ENCODE data around the gene MMS22L.
"Not testable (repeated sequence)": the region's sequence is repeated elsewhere in the genome, so short reads cannot be mapped to it uniquely, and the experiment has no call there.

Gene MMS22L

DNA sequence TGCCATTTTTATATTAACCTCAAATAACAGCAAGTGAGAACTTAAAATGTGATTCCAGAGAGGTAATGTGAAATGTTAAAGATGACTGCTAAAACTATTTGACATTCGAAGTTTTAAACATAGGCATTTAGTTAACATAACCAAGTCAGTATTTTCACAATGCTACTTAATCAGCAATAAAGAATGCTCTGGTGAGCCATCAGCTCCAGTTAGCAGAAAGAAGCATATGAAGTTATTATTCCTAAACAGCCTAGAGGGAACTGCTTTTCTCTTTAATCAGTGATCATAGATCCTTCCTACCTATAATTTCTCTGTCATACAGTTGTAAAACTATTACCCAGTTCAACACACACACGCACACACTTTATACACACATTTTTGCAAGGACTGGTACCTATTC is 60.1 kb downstream of the MMS22L start:
- no peak for DNase-seq (ENCODE audit: low read depth, low spot score)

DNA sequence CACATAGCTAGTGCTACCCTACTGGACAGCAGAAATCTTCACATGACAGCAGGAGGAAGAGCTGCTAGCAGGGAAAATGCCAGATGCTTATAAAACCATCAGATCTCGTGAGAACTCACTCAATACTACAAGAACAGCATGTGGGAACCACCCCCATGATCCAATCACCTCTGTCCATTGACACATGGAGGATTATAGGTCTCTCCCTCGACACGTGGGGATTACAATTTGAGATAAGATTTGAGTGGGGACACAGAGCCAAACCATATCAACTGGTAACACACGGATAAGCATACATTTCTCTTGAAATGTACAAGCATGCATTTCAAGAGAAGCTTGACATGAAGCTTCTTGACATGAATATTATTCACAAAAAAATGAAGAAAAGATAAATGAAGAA is 64.1 kb downstream of the MMS22L start:
- no peak for DNase-seq (ENCODE audit: low read depth, low spot score)

DNA sequence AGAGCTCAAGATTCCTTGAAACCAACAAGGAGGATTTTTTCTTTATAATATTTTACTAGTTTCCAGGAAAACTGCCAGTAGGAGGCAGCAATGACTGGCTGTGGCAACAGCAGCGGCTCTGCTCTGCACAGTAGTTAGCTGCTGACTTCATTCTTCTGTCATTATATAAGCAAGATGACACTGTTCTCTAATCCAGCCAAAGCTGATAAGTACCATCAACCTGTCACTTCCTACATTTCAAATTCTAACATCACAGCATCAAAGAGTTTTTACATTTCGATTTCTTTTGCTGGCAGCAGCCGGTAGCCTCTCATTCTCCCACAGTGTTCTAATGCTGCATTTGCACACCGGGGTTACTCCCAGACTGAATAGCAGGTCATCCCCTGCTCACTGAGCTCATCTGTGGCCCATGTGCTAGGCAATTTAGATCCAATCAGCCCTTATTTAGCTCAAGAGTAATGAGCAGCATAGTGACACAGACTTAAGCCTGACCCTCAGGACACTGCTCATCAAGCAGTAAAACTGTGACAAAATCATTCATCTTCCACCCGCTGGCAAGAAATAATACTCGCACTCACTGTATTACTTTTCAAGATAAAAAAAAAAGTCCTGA is 67.8 kb downstream of the MMS22L start:
- peak; percentile 11 for DNase-seq (ENCODE audit: low read depth, low spot score)

DNA sequence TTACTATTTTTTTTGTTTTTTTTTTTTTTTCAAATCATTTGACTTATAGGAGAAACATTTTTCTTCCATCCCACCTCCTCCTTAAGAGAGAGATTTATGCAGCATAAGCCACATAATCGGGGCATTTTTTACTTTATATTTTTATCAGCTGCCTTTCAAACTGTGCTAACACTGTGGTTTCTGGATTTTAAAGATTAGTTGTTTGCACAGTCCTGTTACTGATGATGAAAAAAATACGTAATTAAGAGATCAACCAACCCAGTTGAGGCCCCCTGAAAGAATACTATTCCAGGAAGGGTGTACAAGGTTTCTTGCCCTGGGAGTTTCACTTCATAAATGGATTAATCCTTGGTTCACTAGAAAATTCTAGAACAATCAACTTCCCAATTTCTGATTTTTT is 68.3 kb downstream of the MMS22L start:
- DNase-seq (ENCODE audit: low read depth, low spot score) = no peak

DNA sequence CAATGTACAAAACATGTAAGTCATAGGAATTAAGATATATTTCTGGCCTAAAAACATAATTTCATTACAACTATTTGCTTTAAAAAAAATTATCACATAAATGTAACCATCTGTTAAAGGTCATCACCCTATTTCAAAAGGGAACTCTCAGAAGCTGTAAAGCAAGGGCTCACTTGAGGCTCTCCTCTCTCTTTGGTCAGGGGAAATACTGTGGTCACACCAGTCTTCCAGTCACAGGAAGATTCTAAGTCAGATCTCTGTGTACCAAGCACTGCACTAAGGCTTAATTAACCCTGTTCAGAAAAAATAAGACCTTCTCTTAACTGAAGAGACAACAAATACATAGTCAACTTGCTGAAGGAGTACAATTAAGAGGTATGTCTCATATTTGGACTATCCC is 75.6 kb downstream of the MMS22L start:
- no peak for DNase-seq (ENCODE audit: low read depth, low spot score)

DNA sequence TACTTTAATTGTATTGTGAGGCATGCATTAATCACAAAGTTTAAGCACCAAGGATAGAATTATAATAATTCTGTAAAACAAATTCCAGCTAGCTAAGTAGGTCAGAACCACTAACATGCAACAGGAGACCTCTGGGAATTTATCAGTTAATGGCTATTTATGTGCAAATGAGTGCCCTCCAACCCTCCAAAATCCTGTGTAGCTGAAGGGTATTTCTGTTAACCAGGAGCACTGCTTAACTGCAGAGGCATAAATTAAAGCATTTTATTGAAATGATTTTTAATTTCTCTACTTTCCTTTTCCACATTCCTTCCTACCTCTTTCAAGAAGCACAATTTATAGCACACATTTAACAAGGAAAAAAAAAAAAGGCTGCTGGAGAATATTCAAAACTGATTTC is 77.0 kb downstream of the MMS22L start:
- no peak for DNase-seq (ENCODE audit: low read depth, low spot score)

DNA sequence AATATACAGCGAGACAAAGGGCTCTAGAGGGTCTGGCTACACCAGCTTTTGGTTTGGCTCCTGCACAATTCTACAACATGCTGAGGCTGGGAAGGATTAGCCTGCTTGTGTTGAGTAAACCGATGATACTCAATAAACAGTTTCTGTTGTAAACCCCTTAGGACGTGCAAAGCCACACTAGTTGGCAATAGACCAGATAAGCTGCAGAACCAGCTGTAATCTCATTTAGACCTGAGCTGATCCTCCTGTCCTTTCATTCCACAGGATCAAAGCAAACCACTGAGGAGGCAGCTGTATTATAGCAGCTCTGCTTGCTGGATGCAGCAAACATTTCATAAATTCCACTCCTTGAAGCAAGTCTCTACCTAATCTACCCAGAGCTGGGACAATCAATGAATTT is 79.7 kb downstream of the MMS22L start:
- no peak for DNase-seq (ENCODE audit: low read depth, low spot score)

DNA sequence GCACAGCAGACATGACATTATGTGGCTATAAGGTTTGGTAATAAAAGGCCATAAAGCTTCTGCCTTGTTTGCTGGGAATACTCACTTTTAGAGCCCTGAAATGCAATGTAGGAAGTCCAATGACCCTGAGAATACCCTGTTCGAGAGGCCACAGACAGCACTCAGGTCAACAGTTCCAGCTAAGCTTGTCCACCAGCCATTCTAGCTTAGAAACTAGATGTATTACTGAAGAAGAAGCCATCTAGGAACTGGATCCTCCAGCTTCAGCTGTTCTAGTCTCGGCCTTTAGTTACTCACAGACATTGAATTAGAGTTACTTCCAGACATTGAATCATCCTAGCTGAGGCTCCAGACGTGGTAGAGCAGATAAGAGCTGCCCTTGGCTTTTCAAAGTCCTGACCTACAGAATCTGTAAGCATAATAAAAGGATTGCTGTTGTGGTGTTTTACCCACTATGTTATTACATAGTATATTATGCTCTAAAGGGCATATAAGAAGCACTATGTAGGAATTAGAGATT is 84.9 kb downstream of the MMS22L start:
- DNase-seq (ENCODE audit: low read depth, low spot score) = no peak

DNA sequence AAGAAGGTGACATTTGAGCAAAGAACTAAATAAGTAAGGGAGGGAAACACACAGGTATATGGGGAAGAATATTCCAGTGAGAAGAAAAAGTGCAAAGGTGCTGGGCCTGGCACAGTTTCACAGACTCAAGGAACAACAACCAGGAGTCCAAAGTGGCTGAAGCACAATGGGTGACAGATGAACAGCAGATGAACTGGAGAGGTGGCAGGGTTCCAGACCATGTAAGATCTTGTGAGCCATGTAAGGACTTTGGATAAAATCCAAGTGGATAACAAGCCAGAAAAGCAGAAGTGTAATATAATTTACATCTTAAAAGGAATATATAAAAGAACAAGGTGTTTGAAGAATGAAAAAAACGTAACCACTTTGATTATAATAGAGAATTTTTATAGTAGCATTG is 87.9 kb downstream of the MMS22L start:
- DNase-seq (ENCODE audit: low read depth, low spot score) = no peak

DNA sequence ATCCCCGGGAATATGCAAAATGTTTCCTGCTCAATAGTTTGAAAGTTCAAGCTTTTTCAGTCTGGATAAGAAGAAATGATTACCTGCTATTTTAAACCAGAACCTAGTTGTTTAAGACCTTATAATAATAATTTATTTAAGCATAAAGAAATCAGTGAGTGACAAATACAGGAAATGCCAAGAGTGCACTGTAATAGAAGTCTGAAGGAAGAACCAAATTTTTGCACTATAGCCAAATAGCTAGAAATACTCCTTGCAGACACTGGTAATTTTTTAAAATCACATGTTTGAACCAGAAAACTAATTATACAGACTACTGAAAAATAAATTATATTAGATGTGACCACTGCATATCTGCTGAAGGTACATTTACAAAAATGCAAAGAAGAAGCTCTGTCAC is 93.2 kb downstream of the MMS22L start:
- no peak for DNase-seq (ENCODE audit: low read depth, low spot score)

DNA sequence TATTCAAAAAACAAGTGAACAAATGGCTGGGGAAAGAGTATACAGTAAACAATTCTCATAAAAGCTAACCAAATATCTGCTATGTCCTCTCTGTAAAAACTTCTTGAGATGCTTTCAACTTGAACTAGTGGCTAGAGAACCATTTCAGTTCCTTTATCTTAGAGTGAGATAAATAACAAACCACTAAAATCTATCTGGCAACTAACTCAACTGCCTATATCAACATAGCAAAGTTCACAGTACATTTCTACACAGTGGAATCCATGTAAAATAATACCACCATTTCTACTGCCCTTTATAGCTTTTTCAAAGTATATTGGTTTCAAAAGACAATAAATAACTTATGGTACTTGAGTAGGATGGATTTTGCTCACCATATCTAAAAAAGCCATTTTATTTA is 95.1 kb downstream of the MMS22L start:
- DNase-seq (ENCODE audit: low read depth, low spot score) = no peak

DNA sequence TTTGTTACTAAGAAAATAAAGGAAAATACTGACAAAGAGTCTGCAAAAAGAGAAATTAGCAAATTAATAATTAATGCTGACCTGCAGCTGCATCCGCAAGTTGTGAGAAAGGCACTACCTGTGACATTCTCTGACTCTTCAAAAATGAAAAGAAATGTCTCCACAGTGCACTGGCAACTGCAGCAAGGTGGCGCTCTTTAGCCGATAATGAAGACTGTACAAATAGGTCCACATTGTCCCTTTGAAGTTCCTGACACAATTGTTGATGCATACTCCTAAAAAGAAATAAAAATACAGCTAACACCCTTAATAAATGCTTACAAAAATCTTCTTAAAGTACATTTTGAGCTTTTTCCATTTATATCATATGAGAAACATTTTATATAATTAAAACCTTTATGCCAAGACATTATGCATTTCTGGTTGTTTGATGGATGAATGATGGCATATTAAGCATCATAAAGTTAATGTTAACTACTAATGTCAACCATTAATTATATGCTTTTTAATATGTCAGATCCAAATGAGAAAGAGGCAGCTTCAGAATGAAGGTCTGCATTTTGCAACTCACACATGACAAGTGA is 96.5 kb downstream of the MMS22L start:
- DNase-seq (ENCODE audit: low read depth, low spot score) = no peak

DNA sequence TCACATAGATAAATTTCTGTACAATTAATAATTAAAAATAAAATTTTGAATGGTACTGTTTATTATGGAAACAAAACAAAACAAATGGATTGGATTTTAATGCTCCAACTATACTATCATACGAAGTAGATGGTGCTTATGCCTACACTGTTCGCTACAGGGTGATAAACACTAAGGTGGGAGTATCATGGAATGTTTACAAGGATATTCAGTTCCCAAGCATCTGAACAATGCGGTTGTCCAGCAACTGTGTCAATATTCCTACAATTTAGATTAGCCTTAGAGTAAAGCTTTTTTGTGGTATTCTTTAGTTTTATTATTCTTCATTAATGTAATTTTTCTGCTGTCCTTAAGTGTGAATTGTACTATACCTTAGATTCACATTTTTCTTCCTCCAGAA is 105.1 kb downstream of the MMS22L start:
- DNase-seq (ENCODE audit: low read depth, low spot score) = no peak

DNA sequence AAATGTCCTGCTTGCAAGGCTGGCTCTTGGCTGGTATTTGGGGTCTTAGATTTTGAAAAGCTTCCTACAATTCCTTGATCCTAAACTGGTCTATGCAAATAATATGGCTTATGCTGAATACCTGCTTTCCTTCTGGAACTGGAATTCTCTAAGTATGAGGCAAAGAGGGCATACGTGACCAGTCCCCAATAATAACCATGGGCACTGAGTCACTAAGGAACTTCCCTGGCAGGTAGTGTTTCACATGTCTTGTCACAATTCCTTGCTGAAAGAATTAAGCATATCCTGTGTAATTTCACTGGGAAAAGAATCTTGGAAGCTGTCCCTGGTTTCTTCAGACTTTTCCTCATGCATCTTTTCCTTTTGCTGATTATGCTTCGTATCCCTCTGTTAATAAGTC is 106.5 kb downstream of the MMS22L start:
- no peak for DNase-seq (ENCODE audit: low read depth, low spot score)

DNA sequence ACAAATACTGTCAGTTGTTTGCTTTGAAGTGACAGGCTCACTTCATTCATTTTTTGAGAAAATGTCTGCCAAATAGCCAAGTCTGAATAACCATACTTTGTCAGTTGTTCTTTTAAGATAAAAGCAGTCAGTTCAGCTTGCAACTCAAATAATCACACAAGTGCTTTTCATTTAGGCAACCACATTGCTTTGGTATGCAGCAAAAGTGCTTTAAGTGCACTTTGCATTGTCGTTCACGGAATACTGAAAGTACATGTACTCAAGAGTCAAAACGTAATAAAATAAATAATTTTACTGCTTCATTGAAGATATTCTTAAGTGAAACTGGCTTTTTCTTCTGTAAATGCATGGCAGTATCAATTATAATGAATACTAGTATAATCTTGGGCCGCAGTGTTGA is 107.2 kb downstream of the MMS22L start:
- DNase-seq (ENCODE audit: low read depth, low spot score) = no peak

DNA sequence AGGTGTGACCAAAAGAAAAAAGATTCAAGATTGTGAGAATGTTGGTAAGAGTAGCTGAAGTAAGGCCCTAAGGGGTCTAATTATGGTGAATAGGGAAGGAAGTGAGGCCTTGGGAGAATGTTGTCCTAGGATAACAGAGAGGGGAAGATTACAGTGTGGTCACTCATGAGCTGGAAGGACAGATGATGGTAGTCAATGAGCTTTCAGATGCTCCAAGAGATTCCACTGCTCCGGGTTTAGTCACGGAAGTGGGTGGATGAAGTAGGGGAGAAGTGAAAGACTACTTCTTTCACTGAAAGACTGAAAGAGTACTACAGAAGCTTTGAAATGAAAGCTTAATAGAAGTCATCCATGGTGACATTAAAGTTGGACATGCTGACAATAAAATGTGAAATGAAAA is 108.5 kb downstream of the MMS22L start:
- DNase-seq (ENCODE audit: low read depth, low spot score) = no peak

DNA sequence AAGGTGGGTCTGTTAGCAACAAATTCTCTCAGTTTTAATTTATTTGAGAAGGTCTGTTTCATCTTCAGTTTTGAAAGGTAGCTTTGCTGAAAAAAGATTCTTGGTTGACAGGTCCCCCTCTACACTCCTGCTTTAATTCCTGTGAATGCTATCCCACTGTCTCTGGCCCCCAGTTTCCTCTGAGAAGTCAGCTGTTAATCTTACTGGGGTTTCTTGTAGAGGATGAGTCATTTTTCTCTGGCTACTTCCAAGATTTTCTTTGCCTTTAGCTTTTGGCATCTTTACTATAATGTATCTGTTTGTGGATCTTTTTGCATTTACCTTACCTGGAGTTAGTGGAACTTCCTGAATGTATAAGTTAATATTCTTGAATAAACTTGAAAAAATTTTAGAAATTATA is 122.7 kb downstream of the MMS22L start:
- no peak for DNase-seq (ENCODE audit: low read depth, low spot score)

DNA sequence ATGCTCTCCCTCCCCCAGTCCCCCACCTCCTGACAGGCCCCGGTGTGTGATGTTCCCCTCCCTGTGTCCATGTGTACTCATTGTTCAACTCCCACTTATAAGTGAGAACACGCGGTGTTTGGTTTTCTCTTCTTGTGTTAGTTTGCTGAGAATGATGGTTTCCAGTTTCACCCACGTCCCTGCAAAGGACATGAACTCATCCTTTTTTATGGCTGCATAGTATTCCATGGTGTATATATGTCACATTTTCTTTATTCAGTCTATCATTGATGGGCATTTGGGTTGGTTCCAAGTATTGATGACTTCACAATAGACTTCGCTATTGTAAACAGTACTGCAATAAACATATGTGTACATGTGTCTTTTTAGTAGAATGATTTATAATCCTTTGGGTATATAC is 127.6 kb downstream of the MMS22L start:
- not testable (repeated sequence) for DNase-seq (ENCODE audit: low read depth, low spot score)

DNA sequence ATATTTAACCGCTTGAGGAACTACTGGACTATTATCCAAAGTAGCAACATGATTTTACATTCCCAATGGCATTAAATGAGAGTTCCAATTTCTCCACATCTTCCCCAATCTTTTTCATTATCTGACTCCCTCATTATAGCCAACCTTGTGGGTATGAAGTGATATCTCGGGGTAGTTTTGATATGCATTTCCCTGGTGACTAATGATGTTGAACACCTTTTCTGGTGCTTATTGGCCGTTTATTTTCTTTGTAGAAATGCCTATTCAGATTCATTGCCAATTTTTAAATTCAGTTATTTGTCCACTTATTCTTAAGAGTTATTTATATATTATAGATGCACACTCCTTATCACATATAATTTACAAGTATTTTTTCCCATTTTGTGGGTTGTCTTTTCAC is 129.0 kb downstream of the MMS22L start:
- no peak for DNase-seq (ENCODE audit: low read depth, low spot score)

DNA sequence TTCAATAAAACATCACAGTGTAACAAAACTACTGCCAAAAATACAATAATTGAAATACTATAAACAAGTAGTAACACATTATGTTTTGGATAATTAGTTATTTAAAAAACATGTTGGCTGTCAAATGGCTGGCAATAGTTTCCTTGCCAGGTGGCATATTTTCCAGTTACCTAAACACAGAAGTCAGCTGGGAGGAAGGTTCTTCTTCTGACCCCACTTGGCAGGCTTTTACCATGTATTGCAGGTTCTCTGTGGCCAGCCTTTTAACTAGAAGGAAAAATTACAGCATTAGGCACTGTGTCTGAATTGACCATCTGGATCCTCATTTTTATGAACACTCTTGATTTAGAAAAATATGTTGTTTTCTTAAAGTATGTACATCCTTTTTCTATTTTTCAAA is 131.4 kb downstream of the MMS22L start:
- DNase-seq (ENCODE audit: low read depth, low spot score) = no peak

DNA sequence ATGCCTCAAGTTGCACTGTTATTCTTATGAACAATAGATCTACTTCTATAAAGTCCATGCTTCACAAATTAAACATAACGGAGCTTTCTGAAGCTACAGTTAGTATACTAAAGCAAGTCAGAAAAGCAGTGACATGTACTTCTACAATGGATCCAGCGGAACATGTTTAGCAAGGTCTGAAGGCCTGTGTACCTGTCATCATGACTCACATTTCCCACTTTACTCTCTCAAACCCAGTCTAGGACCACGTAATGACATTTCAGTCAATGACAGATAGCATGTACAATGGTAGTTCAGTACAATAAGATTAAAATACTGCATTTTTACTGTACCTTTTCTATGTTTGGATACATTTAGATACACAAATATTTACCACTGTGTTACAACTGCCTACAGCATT is 132.1 kb downstream of the MMS22L start:
- DNase-seq (ENCODE audit: low read depth, low spot score) = no peak

DNA sequence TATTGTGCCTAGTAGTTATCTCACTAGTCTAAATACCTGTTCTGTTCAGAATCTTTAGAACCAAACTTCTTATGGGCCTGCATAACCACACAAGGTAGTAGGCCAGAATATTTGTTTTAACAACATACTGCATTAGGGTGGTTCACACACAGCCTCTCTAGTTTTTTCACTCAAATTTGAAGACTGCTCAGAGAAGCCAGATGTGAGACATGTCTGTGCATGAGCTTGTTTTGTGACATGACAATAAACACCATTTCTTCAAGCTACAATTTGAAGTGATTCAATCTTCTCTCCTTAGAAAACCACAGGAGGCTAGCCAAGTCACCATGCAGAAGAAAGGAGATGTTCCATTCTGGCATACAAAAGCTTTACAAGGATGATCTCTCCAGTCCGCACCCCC is 135.6 kb downstream of the MMS22L start:
- no peak for DNase-seq (ENCODE audit: low read depth, low spot score)

DNA sequence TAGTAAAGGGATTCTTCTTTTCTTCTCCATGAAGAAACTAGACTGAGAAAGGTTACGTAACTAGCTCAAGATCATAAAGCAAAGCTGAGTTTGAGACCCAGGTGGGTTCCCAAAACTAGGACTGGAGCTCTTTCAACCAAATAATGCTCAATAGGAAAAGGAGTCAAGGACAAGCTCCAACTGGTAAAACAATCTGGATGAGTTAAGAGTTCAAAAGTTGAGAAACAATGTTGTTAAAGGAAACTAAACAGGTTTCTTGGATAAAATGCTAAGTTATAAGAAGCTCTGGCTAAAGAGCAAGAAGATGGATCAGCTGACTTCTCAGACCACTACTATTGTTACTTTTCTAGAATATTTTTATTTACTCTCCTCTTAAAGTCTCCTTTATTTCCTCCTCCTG is 137.3 kb downstream of the MMS22L start:
- DNase-seq (ENCODE audit: low read depth, low spot score) = no peak

DNA sequence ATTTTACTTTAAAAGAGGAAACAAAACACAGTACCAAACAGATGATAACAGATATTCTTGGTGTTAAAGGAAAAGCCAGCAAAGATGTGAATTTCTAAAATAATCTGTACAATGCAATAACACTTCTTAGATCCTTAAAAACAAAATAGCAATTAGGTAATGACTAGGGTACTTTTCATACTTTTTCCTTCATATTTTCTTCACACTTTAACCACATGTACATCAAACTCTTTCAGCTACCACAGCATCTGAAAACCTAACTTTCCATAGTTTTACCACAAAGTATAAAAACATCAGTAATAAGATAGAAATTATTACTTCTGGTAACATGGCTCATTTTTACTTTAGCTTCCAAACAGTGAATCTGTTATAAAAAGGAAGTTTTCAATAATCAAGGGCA is 141.3 kb downstream of the MMS22L start:
- no peak for DNase-seq (ENCODE audit: low read depth, low spot score)
